GM12878 (cell line): Measurements from ENCODE around the gene PLPP6. TPM values are rescaled to one million over a fixed set of nuclear protein-coding genes. Genes with fewer than 3 reads are reported as not detected.

Source experiments
- ATAC-seq: fragments of 200-7000 bp; cut with Tn5 transposase; 3 replicates; pipeline ENCODE4 v1.9.1; 2020; ENCODE audit warnings: mild to moderate bottlenecking, moderate library complexity
- BruUV-seq: library from RNA; stranded (reverse); fragments of 400-500 nt; replicated peaks from 2 replicates; lab custom pipeline; 2021; lab: Mats Ljungman, UMichigan
- CTCF ChIA-PET: fragments of 300-600 bp; sonication (Branson Sonifier 250); formaldehyde crosslinking; extraction: SDS; loops from one replicate; lab custom pipeline; 2021; ENCODE audit warnings: inconsistent platforms; lab: Yijun Ruan, JAX
- POLR2A ChIA-PET: fragments of 350-600 bp; formaldehyde crosslinking; extraction: SDS; loops from one replicate; lab custom pipeline; 2021; ENCODE audit warnings: inconsistent platforms; lab: Charles Lee
- RAD21 ChIA-PET: fragments of 300-600 bp; sonication (Branson Sonifier 250); formaldehyde crosslinking; loops from one replicate; lab custom pipeline; 2023; ENCODE audit warnings: antibody characterized with exemption; ENCODE audit not compliant: unreplicated experiment; lab: Charles Lee
- SMC1A ChIA-PET: fragments of 300-600 bp; sonication (Branson Sonifier 250); formaldehyde crosslinking; loops from one replicate; lab custom pipeline; 2023; ENCODE audit not compliant: unreplicated experiment, uncharacterized antibody; lab: Charles Lee
- DNase-seq: peaks from one replicate; pipeline ENCODE4 v3.0.0-alpha.2; 2011; ENCODE audit warnings: low read depth, low spot score
- FAIRE-seq: peaks from 3 replicates; lab custom pipeline; 2011; peaks lifted over from hg19 to GRCh38; lab: Jason Lieb, UNC
- H2AFZ ChIP-seq: 2 replicates; pipeline ENCODE4 v1.6.0; 2011; ENCODE audit warnings: low read depth, low read length, control low read depth; ENCODE audit not compliant: control insufficient read depth
- H3K27ac ChIP-seq: 2 replicates; pipeline ENCODE4 v1.5.1; 2011; ENCODE audit warnings: control low read depth; ENCODE audit not compliant: control insufficient read depth, insufficient read depth
- H3K27me3 ChIP-seq, 2 experiments: replicated peaks in 1 of 2; 2 replicates each; pipeline versions ENCODE4 v1.6.0 to v1.6.1; 2011; ENCODE audit warnings: low read length in 1 of 2; ENCODE audit not compliant: control insufficient read depth in 2 of 2, insufficient read depth in 2 of 2
- H3K36me3 ChIP-seq, 2 experiments: 2 replicates each; pipeline ENCODE4 v1.5.1; 2011; ENCODE audit warnings: low read length in 1 of 2; ENCODE audit not compliant: control insufficient read depth in 2 of 2, insufficient read depth in 2 of 2
- H3K4me1 ChIP-seq: 2 replicates; pipeline ENCODE4 v1.6.1; 2011; ENCODE audit warnings: mild to moderate bottlenecking, low read length, moderate library complexity, mixed read lengths; ENCODE audit not compliant: control insufficient read depth, insufficient read depth
- H3K4me2 ChIP-seq: 2 replicates; pipeline ENCODE4 v1.6.0; 2011; ENCODE audit warnings: control low read depth; ENCODE audit not compliant: control insufficient read depth, insufficient read depth
- H3K4me3 ChIP-seq: fragments of 200-600 bp; sonication (generic); 2 replicates; pipeline ENCODE4 v1.5.1; 2016
- H3K79me2 ChIP-seq: 2 replicates; pipeline ENCODE4 v1.6.0; 2011; ENCODE audit warnings: low read length; ENCODE audit not compliant: control insufficient read depth, insufficient read depth
- H3K9ac ChIP-seq: 2 replicates; pipeline ENCODE4 v1.8.0; 2011; ENCODE audit warnings: low read length, control low read depth, mixed read lengths; ENCODE audit not compliant: control insufficient read depth, insufficient read depth
- H3K9me3 ChIP-seq: replicated peaks from 3 replicates; pipeline ENCODE4 v1.5.1; 2011; ENCODE audit warnings: mild to moderate bottlenecking, low read length; ENCODE audit not compliant: control insufficient read depth, insufficient read depth
- H4K20me1 ChIP-seq: 2 replicates; pipeline ENCODE4 v1.6.0; 2011; ENCODE audit not compliant: control insufficient read depth, insufficient read depth
- CHD1 ChIP-seq: IDR thresholded peaks from 2 replicates; pipeline ENCODE4 v1.6.1; 2012; ENCODE audit warnings: low read depth, low read length, improper control_type of control experiment
- CREB1 ChIP-seq: IDR thresholded peaks from 2 replicates; pipeline ENCODE4 v1.6.1; 2012; ENCODE audit warnings: low read depth, mild to moderate bottlenecking, inconsistent platforms
- ESRRA ChIP-seq: IDR thresholded peaks from 2 replicates; pipeline ENCODE4 v1.6.1; 2012; ENCODE audit warnings: mild to moderate bottlenecking, low read length, improper control_type of control experiment
- FOXK2 ChIP-seq: fragments of 450-650 bp; IDR thresholded peaks from 2 replicates; pipeline ENCODE4 v1.6.1; 2017; ENCODE audit warnings: mild to moderate bottlenecking, moderate library complexity
- HDAC2 ChIP-seq: fragments of 200-600 bp; sonication (generic); IDR thresholded peaks from 2 replicates; pipeline ENCODE4 v1.6.1; 2017
- MTA3 ChIP-seq: IDR thresholded peaks from 2 replicates; pipeline ENCODE4 v1.6.1; 2012; ENCODE audit warnings: low read length, inconsistent platforms, borderline replicate concordance
- NBN ChIP-seq: fragments of 450-650 bp; IDR thresholded peaks from 2 replicates; pipeline ENCODE4 v1.6.1; 2016
- NFYA ChIP-seq: IDR thresholded peaks from 2 replicates; pipeline ENCODE4 v1.6.1; 2011; ENCODE audit warnings: low read depth, mild to moderate bottlenecking, low read length, improper control_type of control experiment, borderline replicate concordance
- NR2C1 ChIP-seq: fragments of 450-650 bp; IDR thresholded peaks from 2 replicates; pipeline ENCODE4 v1.6.1; 2017; ENCODE audit warnings: antibody characterized with exemption, mild to moderate bottlenecking, moderate library complexity
- SP1 ChIP-seq: IDR thresholded peaks from one replicate; pipeline ENCODE4 v1.6.1; 2011; ENCODE audit warnings: low read depth, low read length
- STAT1 ChIP-seq: fragments of 450-650 bp; conservative IDR thresholded peaks from 2 replicates; pipeline ENCODE4 v1.6.1; 2014; ENCODE audit warnings: antibody characterized with exemption, mild to moderate bottlenecking
- TAF1 ChIP-seq: IDR thresholded peaks from 2 replicates; pipeline ENCODE4 v1.6.1; 2011; ENCODE audit warnings: mild to moderate bottlenecking, low read depth, low read length, borderline replicate concordance
- ZBED1 ChIP-seq: IDR thresholded peaks from 2 replicates; pipeline ENCODE4 v1.6.1; 2016; ENCODE audit warnings: borderline replicate concordance
- ZNF622 ChIP-seq: fragments of 450-650 bp; IDR thresholded peaks from 2 replicates; pipeline ENCODE4 v1.6.1; 2017; ENCODE audit warnings: mild to moderate bottlenecking, inconsistent platforms
- WGBS: methylation state at CpG from one replicate; pipeline ENCODE4 v1.1.6; 2016; ENCODE audit warnings: low lambda C conversion rate; ENCODE audit not compliant: insufficient replicate concordance, insufficient coverage; ENCODE audit errors: missing lambda C conversion rate; 5-methylcytosine and 5-hydroxymethylcytosine counted together
- in situ Hi-C: fragments of 300-500 bp; cut with MboI; formaldehyde crosslinking; loops from 9 replicates; pipeline ENCODE4 v1.14.3; 2018; ENCODE audit warnings: mixed read lengths
- intact Hi-C: fragments of 100-400 bp; cut with micrococcal nuclease; formaldehyde crosslinking; loops from one replicate; pipeline ENCODE4 v1.14.2; 2022; ENCODE audit not compliant: unreplicated experiment
- polyA plus RNA-seq, 11 experiments: library from polyadenylated mRNA; depleted of rRNA in 4 of 11; unstranded in 6 of 11; stranded (reverse) in 5 of 11; fragments of >200 nt; fragmentation: Nextera tagmentation in 4 of 11; fragmentation: Illumina TruSeq in 1 of 11; extraction: Ambion mirVana in 4 of 11; extraction: Trizol in 1 of 11; gene quantifications; 1 replicate in 1 of 11; 2 replicates in 10 of 11; pipeline versions ENCODE4 v1.2.1 to v1.2.3, GENCODE V29; 2011 to 2016; ENCODE audit warnings: inconsistent platforms in 2 of 11, missing spikeins in 2 of 11, low read depth in 1 of 11
- total RNA-seq, 4 experiments: library from RNA; depleted of rRNA in 3 of 4; stranded (reverse); fragments of >200 nt in 3 of 4; fragmentation: Illumina TruSeq in 1 of 4; extraction: Trizol in 1 of 4; gene quantifications; 2 replicates each; pipeline versions ENCODE4 v1.2.1 to v1.2.3, GENCODE V29; 2013 to 2021
- TF ChIP-seq, protein P1 (sequence below): fragments of 450-650 bp; formaldehyde crosslinking; IDR thresholded peaks from 2 replicates; pipeline ENCODE4 v1.4.0; 2020; ENCODE audit warnings: mild to moderate bottlenecking, moderate library complexity
- TF ChIP-seq, protein P2 (sequence below): IDR thresholded peaks from 2 replicates; pipeline ENCODE4 v1.6.1; 2012; ENCODE audit warnings: low read depth, low read length, improper control_type of control experiment

The PLPP6 gene
- total and polyA plus RNA-seq, 10 of the 15 experiments (the other 5 are each of a cell fraction or from before 2014, with no cell fraction given) = 1.6 to 11.3 (median 6.9) TPM

DNA sequence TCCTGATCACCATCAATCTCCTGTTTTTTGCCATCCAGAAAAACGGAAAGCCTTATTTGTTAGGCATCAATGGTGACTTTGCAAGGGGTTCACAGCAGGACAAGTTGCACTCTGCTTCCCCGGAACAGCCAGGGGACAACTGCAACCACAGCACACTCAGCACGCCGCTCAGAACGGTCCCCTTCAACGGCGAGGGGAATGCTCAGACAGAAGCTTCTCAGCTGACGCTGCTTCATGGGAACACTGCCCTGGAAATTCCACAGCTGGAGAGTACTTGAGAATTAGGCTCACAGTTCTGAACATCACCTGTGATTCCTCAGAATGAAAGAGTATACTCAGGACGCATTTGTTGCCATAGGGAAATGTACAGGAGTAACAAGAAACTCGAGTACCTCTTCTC, 40.1 kb upstream of the PLPP6 start:
- FAIRE-seq = no peak
- H2AFZ ChIP-seq = no peak overlapping the region
- no peaks in the 10 kb centered on the region for H3K79me2 ChIP-seq
- H3K27ac ChIP-seq = no peak overlapping the region
- no peaks in the 10 kb centered on the region for H4K20me1 ChIP-seq
- H3K4me1 ChIP-seq = peaks cover 6% of the 10 kb centered on the region
- in situ Hi-C loops = no loop called here
- H3K9ac ChIP-seq = no peak overlapping the region
- no peak overlapping the region for H3K4me2 ChIP-seq
- DNase-seq = no peak
- no peak overlapping the region for H3K4me3 ChIP-seq
- RAD21 ChIA-PET = no interaction called here
- no peaks in the 10 kb centered on the region for H3K9me3 ChIP-seq
- BruUV-seq = no TSS peak
- TF ChIP-seq ESRRA = no peak
- TF ChIP-seq, protein P1, sequence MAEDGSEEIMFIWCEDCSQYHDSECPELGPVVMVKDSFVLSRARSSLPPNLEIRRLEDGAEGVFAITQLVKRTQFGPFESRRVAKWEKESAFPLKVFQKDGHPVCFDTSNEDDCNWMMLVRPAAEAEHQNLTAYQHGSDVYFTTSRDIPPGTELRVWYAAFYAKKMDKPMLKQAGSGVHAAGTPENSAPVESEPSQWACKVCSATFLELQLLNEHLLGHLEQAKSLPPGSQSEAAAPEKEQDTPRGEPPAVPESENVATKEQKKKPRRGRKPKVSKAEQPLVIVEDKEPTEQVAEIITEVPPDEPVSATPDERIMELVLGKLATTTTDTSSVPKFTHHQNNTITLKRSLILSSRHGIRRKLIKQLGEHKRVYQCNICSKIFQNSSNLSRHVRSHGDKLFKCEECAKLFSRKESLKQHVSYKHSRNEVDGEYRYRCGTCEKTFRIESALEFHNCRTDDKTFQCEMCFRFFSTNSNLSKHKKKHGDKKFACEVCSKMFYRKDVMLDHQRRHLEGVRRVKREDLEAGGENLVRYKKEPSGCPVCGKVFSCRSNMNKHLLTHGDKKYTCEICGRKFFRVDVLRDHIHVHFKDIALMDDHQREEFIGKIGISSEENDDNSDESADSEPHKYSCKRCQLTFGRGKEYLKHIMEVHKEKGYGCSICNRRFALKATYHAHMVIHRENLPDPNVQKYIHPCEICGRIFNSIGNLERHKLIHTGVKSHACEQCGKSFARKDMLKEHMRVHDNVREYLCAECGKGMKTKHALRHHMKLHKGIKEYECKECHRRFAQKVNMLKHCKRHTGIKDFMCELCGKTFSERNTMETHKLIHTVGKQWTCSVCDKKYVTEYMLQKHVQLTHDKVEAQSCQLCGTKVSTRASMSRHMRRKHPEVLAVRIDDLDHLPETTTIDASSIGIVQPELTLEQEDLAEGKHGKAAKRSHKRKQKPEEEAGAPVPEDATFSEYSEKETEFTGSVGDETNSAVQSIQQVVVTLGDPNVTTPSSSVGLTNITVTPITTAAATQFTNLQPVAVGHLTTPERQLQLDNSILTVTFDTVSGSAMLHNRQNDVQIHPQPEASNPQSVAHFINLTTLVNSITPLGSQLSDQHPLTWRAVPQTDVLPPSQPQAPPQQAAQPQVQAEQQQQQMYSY = no peak
- no peak for TF ChIP-seq NFYA
- TF ChIP-seq MTA3 = no peak
- no peak for TF ChIP-seq CHD1
- no peak for TF ChIP-seq NR2C1
- no peak for TF ChIP-seq ZNF622
- TF ChIP-seq ZBED1 = no peak
- no peak for TF ChIP-seq FOXK2
- no peak for TF ChIP-seq STAT1
- TF ChIP-seq SP1 = no peak
- TF ChIP-seq CREB1 = no peak
- no peak for TF ChIP-seq TAF1
- no peak for TF ChIP-seq HDAC2
- TF ChIP-seq, protein P2, sequence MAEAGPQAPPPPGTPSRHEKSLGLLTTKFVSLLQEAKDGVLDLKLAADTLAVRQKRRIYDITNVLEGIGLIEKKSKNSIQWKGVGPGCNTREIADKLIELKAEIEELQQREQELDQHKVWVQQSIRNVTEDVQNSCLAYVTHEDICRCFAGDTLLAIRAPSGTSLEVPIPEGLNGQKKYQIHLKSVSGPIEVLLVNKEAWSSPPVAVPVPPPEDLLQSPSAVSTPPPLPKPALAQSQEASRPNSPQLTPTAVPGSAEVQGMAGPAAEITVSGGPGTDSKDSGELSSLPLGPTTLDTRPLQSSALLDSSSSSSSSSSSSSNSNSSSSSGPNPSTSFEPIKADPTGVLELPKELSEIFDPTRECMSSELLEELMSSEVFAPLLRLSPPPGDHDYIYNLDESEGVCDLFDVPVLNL = no peak
- no peak for TF ChIP-seq NBN
- TF ChIP-seq, all 136 proteins: peak for 0
- Histone ChIP-seq H3K27me3 (no peaks in the 10 kb centered on the region), H3K36me3 (no peaks in the 10 kb centered on the region)
- intact Hi-C loops = no loop called here
- ATAC-seq = no peak
- WGBS = 84% methylated on average over 10 of the region's 10 CpGs
- SMC1A ChIA-PET = no interaction called here
- CTCF ChIA-PET = interaction anchor here (1.8 kb wide), 1 partner anchor 13 kb away, joined by 4 read pairs; no protein-coding TSS in a partner anchor
- POLR2A ChIA-PET = no interaction called here
